ENCODE measurements around the gene SCFD2.

DNA sequence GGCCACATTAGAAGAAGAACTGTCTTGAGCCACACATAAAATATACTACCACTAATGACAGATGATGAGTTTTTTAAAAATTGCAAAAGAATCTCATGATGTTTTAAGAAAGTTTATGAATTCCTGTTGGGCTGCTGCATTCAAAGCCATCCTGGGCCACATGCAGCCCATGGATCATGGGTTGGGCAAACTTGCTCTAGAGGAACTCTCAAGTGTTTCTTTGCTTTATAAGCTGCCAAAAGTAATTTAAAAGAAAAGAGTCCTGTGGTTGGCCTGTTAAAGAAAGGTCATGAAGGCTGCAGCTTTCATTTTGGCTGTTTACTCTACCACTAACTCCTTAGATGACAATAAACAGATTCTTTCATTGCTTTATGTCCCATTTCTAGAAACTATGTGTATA is 218.2 kb downstream of the SCFD2 start:
- TF ChIP-seq, protein P1, sequence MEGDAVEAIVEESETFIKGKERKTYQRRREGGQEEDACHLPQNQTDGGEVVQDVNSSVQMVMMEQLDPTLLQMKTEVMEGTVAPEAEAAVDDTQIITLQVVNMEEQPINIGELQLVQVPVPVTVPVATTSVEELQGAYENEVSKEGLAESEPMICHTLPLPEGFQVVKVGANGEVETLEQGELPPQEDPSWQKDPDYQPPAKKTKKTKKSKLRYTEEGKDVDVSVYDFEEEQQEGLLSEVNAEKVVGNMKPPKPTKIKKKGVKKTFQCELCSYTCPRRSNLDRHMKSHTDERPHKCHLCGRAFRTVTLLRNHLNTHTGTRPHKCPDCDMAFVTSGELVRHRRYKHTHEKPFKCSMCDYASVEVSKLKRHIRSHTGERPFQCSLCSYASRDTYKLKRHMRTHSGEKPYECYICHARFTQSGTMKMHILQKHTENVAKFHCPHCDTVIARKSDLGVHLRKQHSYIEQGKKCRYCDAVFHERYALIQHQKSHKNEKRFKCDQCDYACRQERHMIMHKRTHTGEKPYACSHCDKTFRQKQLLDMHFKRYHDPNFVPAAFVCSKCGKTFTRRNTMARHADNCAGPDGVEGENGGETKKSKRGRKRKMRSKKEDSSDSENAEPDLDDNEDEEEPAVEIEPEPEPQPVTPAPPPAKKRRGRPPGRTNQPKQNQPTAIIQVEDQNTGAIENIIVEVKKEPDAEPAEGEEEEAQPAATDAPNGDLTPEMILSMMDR (conservative IDR thresholded peaks at IDR 0.05; ENCODE audit: low read depth, low read length), result no peak
- TF ChIP-seq EZH2 (IDR thresholded peaks at IDR 0.05; ENCODE audit: borderline replicate concordance, low read depth, low read length, poor library complexity, severe bottlenecking), result no peak

Measured in A673 (cell line).